GM20000 (cell line): Measurements from ENCODE around the gene KLRF2.

Experiments used
- DNase-seq: peaks from one replicate; pipeline ENCODE4 v3.0.0; 2012; ENCODE audit warnings: low spot score
- CTCF ChIP-seq: IDR thresholded peaks from 2 replicates; pipeline ENCODE4 v1.5.1; 2012; ENCODE audit warnings: mild to moderate bottlenecking, control low read depth; ENCODE audit errors: extremely low read depth, missing control alignments

KLRF2 gene

GRCh38 chr12:9933958-9934357 is 52.7 kb downstream of the KLRF2 start:
- no peak for TF ChIP-seq CTCF
- DNase-seq = no peak

GRCh38 chr12:9935026-9935425 is 53.7 kb downstream of the KLRF2 start:
- DNase-seq = no peak
- no peak for TF ChIP-seq CTCF

GRCh38 chr12:9936591-9936990 is 55.3 kb downstream of the KLRF2 start:
- DNase-seq = no peak
- TF ChIP-seq CTCF = no peak

- peak; percentile 13 for TF ChIP-seq CTCF
- no peak for DNase-seq
Observed at GRCh38 chr12:9940375-9940774, 59.1 kb downstream of the KLRF2 start.

- TF ChIP-seq CTCF = no peak
- DNase-seq = no peak
Observed at GRCh38 chr12:9941838-9942237, 60.5 kb downstream of the KLRF2 start.

- no peak for DNase-seq
- TF ChIP-seq CTCF = no peak
Observed at GRCh38 chr12:9943240-9943639, 62.0 kb downstream of the KLRF2 start.

GRCh38 chr12:9944391-9944790 is 63.1 kb downstream of the KLRF2 start:
- no peak for TF ChIP-seq CTCF
- no peak for DNase-seq
